ENCODE measurements around the gene ANTXR2. TPM values are rescaled to one million over a fixed set of nuclear protein-coding genes. Genes with fewer than 3 reads are reported as not detected.

The ANTXR2 gene
- total and polyA plus RNA-seq, 9 of the 15 experiments (the other 6 are each of a cell fraction or from before 2014, with no cell fraction given), result 10.1 to 83.8 (median 60.3) TPM

DNA sequence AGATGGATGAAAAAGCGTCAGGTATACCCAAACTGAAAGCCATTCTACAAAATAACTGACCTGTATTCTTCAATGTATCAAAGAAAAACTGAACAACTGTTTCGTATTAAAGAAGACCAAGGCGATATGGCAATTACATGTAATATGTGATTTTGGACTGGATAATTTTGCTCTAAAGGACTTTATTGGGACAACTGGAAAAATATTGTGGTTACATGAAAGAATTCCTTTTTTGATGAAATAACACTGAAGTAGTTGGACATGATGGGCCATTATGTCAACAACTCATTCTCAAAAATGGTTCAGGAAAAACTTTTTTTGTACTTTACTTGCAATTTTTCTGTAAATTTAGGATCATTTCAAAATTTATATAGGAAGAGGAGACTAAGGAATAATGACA, 12.1 kb upstream of the ANTXR2 start (continued):
- TF ChIP-seq, protein P1, sequence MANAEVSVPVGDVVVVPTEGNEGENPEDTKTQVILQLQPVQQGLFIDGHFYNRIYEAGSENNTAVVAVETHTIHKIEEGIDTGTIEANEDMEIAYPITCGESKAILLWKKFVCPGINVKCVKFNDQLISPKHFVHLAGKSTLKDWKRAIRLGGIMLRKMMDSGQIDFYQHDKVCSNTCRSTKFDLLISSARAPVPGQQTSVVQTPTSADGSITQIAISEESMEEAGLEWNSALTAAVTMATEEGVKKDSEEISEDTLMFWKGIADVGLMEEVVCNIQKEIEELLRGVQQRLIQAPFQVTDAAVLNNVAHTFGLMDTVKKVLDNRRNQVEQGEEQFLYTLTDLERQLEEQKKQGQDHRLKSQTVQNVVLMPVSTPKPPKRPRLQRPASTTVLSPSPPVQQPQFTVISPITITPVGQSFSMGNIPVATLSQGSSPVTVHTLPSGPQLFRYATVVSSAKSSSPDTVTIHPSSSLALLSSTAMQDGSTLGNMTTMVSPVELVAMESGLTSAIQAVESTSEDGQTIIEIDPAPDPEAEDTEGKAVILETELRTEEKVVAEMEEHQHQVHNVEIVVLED (CRISPR knock-in tag; IDR thresholded peaks at IDR 0.05), result no peak

DNA sequence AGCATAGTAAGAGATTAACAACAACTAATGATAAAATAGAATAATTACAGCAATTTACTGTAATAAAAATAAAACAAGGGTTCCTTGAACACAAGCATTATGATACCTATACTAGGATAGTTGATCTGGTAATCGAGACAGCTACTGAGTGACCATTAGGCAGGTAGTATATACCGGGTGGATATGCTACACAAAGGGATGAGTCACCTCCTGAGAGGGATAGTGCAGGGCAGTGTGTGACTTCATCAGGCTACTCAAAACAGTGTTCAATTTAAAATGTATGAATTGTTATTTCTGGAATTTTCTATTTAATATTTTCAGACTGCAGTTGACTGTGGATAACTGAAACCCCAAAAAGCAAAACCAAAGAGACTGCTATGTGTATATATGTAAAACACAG, 9.7 kb upstream of the ANTXR2 start:
- ChIA-PET POLR2A (no interaction called here), CTCF (ENCODE audit: low intra/inter-chr PET ratio) (no interaction called here)
- intact Hi-C loops (cut with micrococcal nuclease), result no loop called here
- ATAC-seq (peak; percentile 44; the same call in 2 of the 3 replicates), DNase-seq (ENCODE audit: extremely low read depth in 1 of 4, low spot score in 3 of 4) (peak in 2 of 4 experiments; percentile 19 to 21), FAIRE-seq (no peak)
- Histone ChIP-seq H3K27ac (ENCODE audit: extremely low read depth, low read depth, low read length) (no peak overlapping the region), H3K79me2 (ENCODE audit: control insufficient read depth, insufficient read depth, low read length) (no peaks in the 10 kb centered on the region), H3K36me3 (ENCODE audit: control insufficient read depth, insufficient read depth, low read length) (no peaks in the 10 kb centered on the region), H4K20me1 (replicated peaks; ENCODE audit: control insufficient read depth, insufficient read depth, low read length) (no peaks in the 10 kb centered on the region), H3K9me1 (ENCODE audit: control insufficient read depth, insufficient read depth, low read length) (no peaks in the 10 kb centered on the region), H3K4me3 (no peak overlapping the region), H3K27me3 (ENCODE audit: control insufficient read depth in 2 of 2, insufficient read depth in 2 of 2, low read length in 2 of 2) (no peaks in the 10 kb centered on the region; a peak in 1 of 5 replicates), H3K4me2 (ENCODE audit: insufficient read depth, low read length) (no peak overlapping the region), H2AFZ (ENCODE audit: low read depth, low read length) (no peak overlapping the region), H3K9me3 (replicated peaks; ENCODE audit: control insufficient read depth, insufficient read depth, low read depth, low read length) (no peaks in the 10 kb centered on the region), H3K9ac (ENCODE audit: insufficient read depth in 1 of 2, low read depth in 2 of 2, low read length in 2 of 2) (no peak overlapping the region), H3K4me1 (replicated peaks in 1 of 2; ENCODE audit: control insufficient read depth in 2 of 2, insufficient read depth in 2 of 2, low read length in 2 of 2) (peaks cover 0 to 3% of the 10 kb centered on the region in 2 experiments; a peak in 1 of 5 replicates)
- in situ Hi-C loops (cut with MboI), result no loop called here
- BruUV-seq (replicated peaks), result no TSS peak
- TF ChIP-seq, protein P2, sequence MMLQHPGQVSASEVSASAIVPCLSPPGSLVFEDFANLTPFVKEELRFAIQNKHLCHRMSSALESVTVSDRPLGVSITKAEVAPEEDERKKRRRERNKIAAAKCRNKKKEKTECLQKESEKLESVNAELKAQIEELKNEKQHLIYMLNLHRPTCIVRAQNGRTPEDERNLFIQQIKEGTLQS (IDR thresholded peaks at IDR 0.05), result peak; percentile 68
- TF ChIP-seq, protein P2 (CRISPR knock-in tag; conservative IDR thresholded peaks at IDR 0.05), result no peak
- peak; percentile 64; the same call in 1 of the 2 replicates for TF ChIP-seq ZFP1 (CRISPR knock-in tag; IDR thresholded peaks at IDR 0.05)
- TF ChIP-seq FOSL1 (tag; conservative IDR thresholded peaks at IDR 0.05), result peak; percentile 65
- 0 out of 2 replicates have a peak, but pooled peaks have one; percentile 16 for TF ChIP-seq JUN (IDR thresholded peaks at IDR 0.05; ENCODE audit: borderline replicate concordance, low read depth, low read length)
- TF ChIP-seq JUN (CRISPR knock-in tag; IDR thresholded peaks at IDR 0.05; ENCODE audit: borderline replicate concordance), result no peak
- TF ChIP-seq, protein P3, sequence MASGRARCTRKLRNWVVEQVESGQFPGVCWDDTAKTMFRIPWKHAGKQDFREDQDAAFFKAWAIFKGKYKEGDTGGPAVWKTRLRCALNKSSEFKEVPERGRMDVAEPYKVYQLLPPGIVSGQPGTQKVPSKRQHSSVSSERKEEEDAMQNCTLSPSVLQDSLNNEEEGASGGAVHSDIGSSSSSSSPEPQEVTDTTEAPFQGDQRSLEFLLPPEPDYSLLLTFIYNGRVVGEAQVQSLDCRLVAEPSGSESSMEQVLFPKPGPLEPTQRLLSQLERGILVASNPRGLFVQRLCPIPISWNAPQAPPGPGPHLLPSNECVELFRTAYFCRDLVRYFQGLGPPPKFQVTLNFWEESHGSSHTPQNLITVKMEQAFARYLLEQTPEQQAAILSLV (tag; IDR thresholded peaks at IDR 0.05), result no peak
- TF ChIP-seq CEBPG (CRISPR knock-in tag; IDR thresholded peaks at IDR 0.05), result no peak
- no peak for TF ChIP-seq CEBPG (tag; conservative IDR thresholded peaks at IDR 0.05 in 1 of 2, IDR thresholded peaks at IDR 0.05 in 1 of 2)
- 0 out of 2 replicates have a peak, but pooled peaks have one; percentile 41 for TF ChIP-seq JUND (IDR thresholded peaks at IDR 0.05; ENCODE audit: borderline replicate concordance, low read depth, low read length)
- TF ChIP-seq JUND (tag; IDR thresholded peaks at IDR 0.05; ENCODE audit: borderline replicate concordance, low read depth, low read length), result no peak
- WGBS (ENCODE audit: insufficient coverage, low coverage, missing lambda C conversion rate), result 49% methylated on average over 2 of the region's 2 CpGs

Measured in K562 (cell line).